OCI-LY1 (cell line): Measurements from ENCODE around the gene BAIAP2.

Experiments
- H2AFZ ChIP-seq: fragments of 200-600 bp; sonication (generic), shearing (Covaris generic); 2 replicates; pipeline ENCODE4 v1.6.0; 2014; ENCODE audit warnings: antibody characterized with exemption, mild to moderate bottlenecking, low read length
- H3F3A ChIP-seq: fragments of 200-600 bp; sonication (generic), shearing (Covaris generic); 2 replicates; pipeline ENCODE4 v1.6.0; 2014; ENCODE audit warnings: mild to moderate bottlenecking, antibody characterized with exemption, low read length, moderate library complexity; ENCODE audit not compliant: insufficient read depth
- H3K27ac ChIP-seq: fragments of 200-600 bp; sonication (generic); 2 replicates; pipeline ENCODE4 v1.5.1; 2014; ENCODE audit warnings: low read length, mixed run types, mild to moderate bottlenecking, low read depth; ENCODE audit not compliant: poor library complexity, severe bottlenecking
- H3K27me3 ChIP-seq: fragments of 200-600 bp; sonication (generic); 2 replicates; pipeline ENCODE4 v1.6.0; 2014; ENCODE audit warnings: antibody characterized with exemption, mild to moderate bottlenecking, low read length, moderate library complexity; ENCODE audit not compliant: insufficient read depth
- H3K36me3 ChIP-seq: fragments of 200-600 bp; sonication (generic); 2 replicates; pipeline ENCODE4 v1.6.1; 2014; ENCODE audit warnings: mild to moderate bottlenecking, antibody characterized with exemption, low read length, moderate library complexity, mixed read lengths; ENCODE audit not compliant: insufficient read depth
- H3K4me1 ChIP-seq: fragments of 200-600 bp; sonication (generic); 2 replicates; pipeline ENCODE4 v1.5.1; 2014; ENCODE audit warnings: mild to moderate bottlenecking, low read length, moderate library complexity; ENCODE audit not compliant: insufficient read depth, severe bottlenecking
- H3K4me2 ChIP-seq: fragments of 200-600 bp; sonication (generic), shearing (Covaris generic); 2 replicates; pipeline ENCODE4 v1.6.1; 2014; ENCODE audit warnings: low read length
- H3K4me3 ChIP-seq: fragments of 200-600 bp; sonication (generic); 2 replicates; pipeline ENCODE4 v1.5.1; 2014; ENCODE audit warnings: low read length, low read depth, mild to moderate bottlenecking, mixed read lengths; ENCODE audit not compliant: poor library complexity, severe bottlenecking
- H3K79me2 ChIP-seq: fragments of 200-600 bp; shearing (Covaris generic); 2 replicates; pipeline ENCODE4 v1.6.1; 2016; ENCODE audit warnings: mixed run types, low read length, mixed read lengths; ENCODE audit not compliant: insufficient read depth
- H3K9ac ChIP-seq: fragments of 200-600 bp; sonication (generic), shearing (Covaris generic); 2 replicates; pipeline ENCODE4 v1.6.1; 2014; ENCODE audit warnings: mild to moderate bottlenecking, low read length, mixed read lengths
- H3K9me2 ChIP-seq: fragments of 200-600 bp; sonication (generic), shearing (Covaris generic); 2 replicates; pipeline ENCODE4 v1.6.1; 2014; ENCODE audit warnings: low read depth, mild to moderate bottlenecking, low read length, mixed read lengths
- H3K9me3 ChIP-seq: fragments of 200-600 bp; shearing (Covaris generic); 2 replicates; pipeline ENCODE4 v1.6.1; 2014; ENCODE audit warnings: low read length, mixed read lengths
- H4K20me1 ChIP-seq: fragments of 200-600 bp; sonication (generic), shearing (Covaris generic); 2 replicates; pipeline ENCODE4 v1.6.0; 2016; ENCODE audit warnings: mild to moderate bottlenecking, low read length; ENCODE audit not compliant: insufficient read depth
- EZH2 ChIP-seq: fragments of 200-600 bp; sonication (generic), shearing (Covaris generic); IDR thresholded peaks from 2 replicates; pipeline ENCODE4 v1.8.0; 2017; ENCODE audit warnings: borderline replicate concordance, mixed run types, mild to moderate bottlenecking, antibody characterized with exemption, low read length, moderate library complexity, mixed read lengths
- TF ChIP-seq, protein P1 (sequence below): fragments of 200-600 bp; sonication (generic), shearing (Covaris generic); IDR thresholded peaks from 2 replicates; pipeline ENCODE4 v1.5.1; 2017; ENCODE audit warnings: mild to moderate bottlenecking, antibody characterized with exemption, low read length, moderate library complexity, mixed read lengths

BAIAP2 gene

DNA sequence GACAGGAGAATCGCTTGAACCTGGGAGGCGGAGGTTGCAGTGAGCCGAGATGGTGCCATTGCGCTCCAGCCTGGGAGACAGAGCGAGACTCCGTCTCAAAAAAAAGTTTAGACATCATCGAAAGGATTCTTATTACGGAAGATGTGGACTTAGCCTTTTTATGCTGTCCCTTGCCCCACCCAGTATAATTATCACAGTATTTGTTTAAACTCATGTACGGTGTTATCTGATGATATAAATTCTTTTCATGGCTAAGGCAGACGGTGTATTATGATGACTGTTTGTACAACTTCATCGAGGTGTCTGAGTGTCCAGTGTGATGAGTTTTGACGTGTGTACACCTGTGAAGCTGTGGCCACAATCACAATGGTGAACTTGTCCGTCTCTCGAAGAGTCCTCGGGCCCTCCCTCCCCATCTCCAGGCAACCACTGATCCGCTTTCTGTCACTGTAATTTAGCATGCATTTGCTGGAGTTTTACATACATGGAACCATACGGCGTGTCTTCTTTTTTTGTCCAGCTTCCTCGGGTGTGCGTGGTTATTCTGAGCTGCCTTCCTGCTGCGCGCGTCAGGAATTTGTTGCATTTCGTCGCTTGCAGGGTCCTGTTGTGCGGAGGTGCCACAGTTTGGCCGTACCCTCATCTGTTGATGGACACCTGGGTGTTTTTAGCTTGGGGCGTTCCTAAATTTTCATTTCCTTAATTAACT lies 26.2 kb downstream of the BAIAP2 start:
- TF ChIP-seq, protein P1, sequence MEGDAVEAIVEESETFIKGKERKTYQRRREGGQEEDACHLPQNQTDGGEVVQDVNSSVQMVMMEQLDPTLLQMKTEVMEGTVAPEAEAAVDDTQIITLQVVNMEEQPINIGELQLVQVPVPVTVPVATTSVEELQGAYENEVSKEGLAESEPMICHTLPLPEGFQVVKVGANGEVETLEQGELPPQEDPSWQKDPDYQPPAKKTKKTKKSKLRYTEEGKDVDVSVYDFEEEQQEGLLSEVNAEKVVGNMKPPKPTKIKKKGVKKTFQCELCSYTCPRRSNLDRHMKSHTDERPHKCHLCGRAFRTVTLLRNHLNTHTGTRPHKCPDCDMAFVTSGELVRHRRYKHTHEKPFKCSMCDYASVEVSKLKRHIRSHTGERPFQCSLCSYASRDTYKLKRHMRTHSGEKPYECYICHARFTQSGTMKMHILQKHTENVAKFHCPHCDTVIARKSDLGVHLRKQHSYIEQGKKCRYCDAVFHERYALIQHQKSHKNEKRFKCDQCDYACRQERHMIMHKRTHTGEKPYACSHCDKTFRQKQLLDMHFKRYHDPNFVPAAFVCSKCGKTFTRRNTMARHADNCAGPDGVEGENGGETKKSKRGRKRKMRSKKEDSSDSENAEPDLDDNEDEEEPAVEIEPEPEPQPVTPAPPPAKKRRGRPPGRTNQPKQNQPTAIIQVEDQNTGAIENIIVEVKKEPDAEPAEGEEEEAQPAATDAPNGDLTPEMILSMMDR: no peak
- no peak for TF ChIP-seq EZH2
- no peaks in the 10 kb centered on the region for H3K27me3 ChIP-seq
- no peaks in the 10 kb centered on the region for H3K9me2 ChIP-seq
- H3K9ac ChIP-seq: no peak overlapping the region
- no peaks in the 10 kb centered on the region for H4K20me1 ChIP-seq
- no peaks in the 10 kb centered on the region for H3K4me1 ChIP-seq
- H3K79me2 ChIP-seq: no peaks in the 10 kb centered on the region
- H3F3A ChIP-seq: no peaks in the 10 kb centered on the region
- H3K4me2 ChIP-seq: no peak overlapping the region
- no peaks in the 10 kb centered on the region for H3K36me3 ChIP-seq
- no peak overlapping the region for H3K4me3 ChIP-seq
- H3K27ac ChIP-seq: no peak overlapping the region
- H3K9me3 ChIP-seq: no peaks in the 10 kb centered on the region
- no peak overlapping the region for H2AFZ ChIP-seq

DNA sequence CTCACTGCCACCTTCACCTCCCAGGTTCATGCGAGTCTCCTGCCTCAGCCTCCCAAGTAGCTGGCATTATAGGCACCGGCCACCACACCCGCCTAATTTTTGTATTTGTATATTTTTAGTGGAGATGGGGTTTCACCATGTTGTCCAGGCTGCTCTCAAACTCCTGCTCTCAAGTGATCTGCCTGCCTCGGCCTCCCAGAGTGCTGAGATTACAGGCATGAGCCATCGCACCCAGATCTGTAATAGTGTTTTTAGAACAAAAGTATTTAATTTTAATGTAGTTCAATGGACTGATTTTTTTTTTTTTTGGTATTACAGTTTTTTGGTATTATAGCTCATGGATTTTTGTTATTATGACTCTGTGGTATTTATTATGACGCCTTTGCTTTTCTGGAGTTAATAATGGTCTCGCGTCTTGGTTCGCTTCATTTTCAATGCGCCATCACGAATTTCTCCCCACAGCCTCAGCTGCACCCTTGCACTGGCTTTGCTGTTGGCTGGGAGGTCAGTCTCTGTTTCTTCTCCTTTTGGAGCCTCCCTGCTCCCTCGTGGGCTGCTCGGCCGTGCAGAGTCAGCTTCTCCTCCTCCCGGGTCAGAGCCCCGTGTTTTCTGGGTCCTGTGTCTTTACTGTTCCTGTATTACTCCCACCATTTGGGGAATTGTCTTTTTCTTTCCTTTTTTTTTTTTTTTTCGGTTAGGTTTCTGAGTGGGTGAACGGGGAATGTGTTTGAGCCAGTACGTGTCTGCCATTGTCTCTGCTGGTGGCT lies 27.2 kb downstream of the BAIAP2 start:
- no peaks in the 10 kb centered on the region for H3K79me2 ChIP-seq
- TF ChIP-seq, protein P1: no peak
- no peak for TF ChIP-seq EZH2
- no peaks in the 10 kb centered on the region for H3K9me3 ChIP-seq
- no peaks in the 10 kb centered on the region for H3K4me1 ChIP-seq
- H2AFZ ChIP-seq: no peak overlapping the region
- H3K27ac ChIP-seq: no peak overlapping the region
- no peaks in the 10 kb centered on the region for H3K9me2 ChIP-seq
- H3K4me3 ChIP-seq: no peak overlapping the region
- no peak overlapping the region for H3K9ac ChIP-seq
- no peaks in the 10 kb centered on the region for H3F3A ChIP-seq
- H4K20me1 ChIP-seq: no peaks in the 10 kb centered on the region
- H3K4me2 ChIP-seq: no peak overlapping the region
- no peaks in the 10 kb centered on the region for H3K27me3 ChIP-seq
- no peaks in the 10 kb centered on the region for H3K36me3 ChIP-seq

DNA sequence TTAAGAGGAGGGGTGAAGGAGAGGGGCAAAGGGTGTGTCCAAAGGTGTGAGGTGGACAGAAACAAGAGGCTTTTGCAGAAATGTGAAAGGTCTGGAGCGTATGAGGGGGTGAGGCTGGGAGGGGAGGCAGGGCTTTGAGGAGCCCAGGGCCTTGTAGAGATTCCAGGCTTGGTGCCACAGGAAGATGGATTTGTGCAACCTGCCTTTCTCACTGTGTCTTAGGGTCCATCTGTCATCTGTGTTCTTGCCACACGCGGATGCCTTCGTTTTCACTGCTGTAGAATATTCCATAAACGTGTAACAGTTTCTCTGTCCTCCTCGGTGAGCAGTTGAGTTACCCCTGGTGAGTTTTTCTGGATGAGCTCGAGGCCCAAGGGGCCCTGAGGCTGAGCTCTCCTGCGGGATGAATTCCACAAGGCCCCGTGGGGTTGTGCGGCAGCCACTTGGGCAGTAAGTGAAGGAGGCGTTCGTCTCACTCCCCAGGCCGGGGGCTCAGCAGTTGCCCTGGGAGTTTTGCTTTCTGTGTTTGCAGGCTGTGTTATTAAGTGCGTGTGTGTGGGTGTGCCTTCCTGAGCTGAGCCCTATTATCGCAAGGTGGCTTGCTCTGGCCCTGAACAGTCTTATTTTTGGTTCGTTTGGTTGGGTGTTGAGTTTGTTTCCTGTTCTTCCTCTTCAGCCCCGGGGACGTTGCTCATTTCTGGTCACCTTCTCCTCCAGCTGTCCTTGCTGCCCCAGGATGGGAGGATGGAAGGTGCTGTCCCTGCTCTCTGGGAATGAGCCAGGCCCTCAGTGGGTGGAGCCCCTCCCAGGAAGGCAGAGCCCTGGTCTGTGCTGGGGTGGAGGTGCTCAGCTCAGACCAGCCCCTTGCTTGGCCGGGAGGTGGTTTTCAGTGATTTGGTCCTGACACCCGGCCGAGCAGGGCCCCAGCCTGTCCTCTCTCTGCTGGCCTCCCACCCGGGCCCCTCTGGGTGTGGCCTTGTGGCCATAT lies 28.4 kb downstream of the BAIAP2 start:
- H3K4me3 ChIP-seq: no peak overlapping the region
- no peaks in the 10 kb centered on the region for H3K79me2 ChIP-seq
- TF ChIP-seq, protein P1: no peak
- TF ChIP-seq EZH2: no peak
- H3F3A ChIP-seq: no peaks in the 10 kb centered on the region
- H3K27ac ChIP-seq: no peak overlapping the region
- no peak overlapping the region for H2AFZ ChIP-seq
- no peaks in the 10 kb centered on the region for H3K9me2 ChIP-seq
- H3K9me3 ChIP-seq: no peaks in the 10 kb centered on the region
- no peak overlapping the region for H3K9ac ChIP-seq
- H4K20me1 ChIP-seq: no peaks in the 10 kb centered on the region
- no peaks in the 10 kb centered on the region for H3K36me3 ChIP-seq
- H3K4me2 ChIP-seq: no peak overlapping the region
- H3K4me1 ChIP-seq: no peaks in the 10 kb centered on the region
- H3K27me3 ChIP-seq: no peaks in the 10 kb centered on the region
